ENCODE measurements around the gene SLC25A4.

DNA sequence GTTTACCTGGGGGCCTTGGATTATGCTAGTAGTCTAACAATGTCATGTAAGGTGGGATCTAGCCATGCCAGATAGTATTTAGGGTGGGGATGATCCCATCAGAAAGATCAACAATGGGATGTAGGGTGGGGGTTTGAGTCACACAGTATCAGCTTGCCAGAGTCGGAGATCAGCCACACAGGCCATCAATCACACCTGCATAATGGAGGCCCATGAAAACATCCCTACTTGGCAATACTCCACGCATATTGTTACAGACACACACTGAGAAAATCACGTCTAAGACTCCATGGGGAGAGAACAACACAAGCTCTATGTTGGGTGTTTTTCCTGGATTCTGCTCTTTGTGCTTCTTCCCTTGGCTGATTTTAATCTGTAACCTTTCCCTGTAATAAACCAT is 49.5 kb upstream of the SLC25A4 start:
- TF ChIP-seq CTCF (IDR thresholded peaks at IDR 0.05) (no peak), POLR2A (IDR thresholded peaks at IDR 0.05) (no peak)
